Hematopoietic multipotent progenitor cell (in vitro differentiated cells): ENCODE data around the gene IQGAP3. TPM values are rescaled to one million over a fixed set of nuclear protein-coding genes. Genes with fewer than 3 reads are reported as not detected.
"Not testable (repeated sequence)": the region's sequence is repeated elsewhere in the genome, so short reads cannot be mapped to it uniquely, and the experiment has no call there.

Source experiments
- DNase-seq, 3 donors: peaks; one replicate each; pipeline ENCODE4 v3.0.0-alpha.2; 2011 to 2015; ENCODE audit warnings: low read depth in 2 of 3, low spot score in 2 of 3
- total RNA-seq: library from RNA; depleted of rRNA; stranded (reverse); fragments of >200 nt; gene quantifications from one replicate; pipeline ENCODE4 v1.2.3, GENCODE V29; 2012

The IQGAP3 gene, protein sequence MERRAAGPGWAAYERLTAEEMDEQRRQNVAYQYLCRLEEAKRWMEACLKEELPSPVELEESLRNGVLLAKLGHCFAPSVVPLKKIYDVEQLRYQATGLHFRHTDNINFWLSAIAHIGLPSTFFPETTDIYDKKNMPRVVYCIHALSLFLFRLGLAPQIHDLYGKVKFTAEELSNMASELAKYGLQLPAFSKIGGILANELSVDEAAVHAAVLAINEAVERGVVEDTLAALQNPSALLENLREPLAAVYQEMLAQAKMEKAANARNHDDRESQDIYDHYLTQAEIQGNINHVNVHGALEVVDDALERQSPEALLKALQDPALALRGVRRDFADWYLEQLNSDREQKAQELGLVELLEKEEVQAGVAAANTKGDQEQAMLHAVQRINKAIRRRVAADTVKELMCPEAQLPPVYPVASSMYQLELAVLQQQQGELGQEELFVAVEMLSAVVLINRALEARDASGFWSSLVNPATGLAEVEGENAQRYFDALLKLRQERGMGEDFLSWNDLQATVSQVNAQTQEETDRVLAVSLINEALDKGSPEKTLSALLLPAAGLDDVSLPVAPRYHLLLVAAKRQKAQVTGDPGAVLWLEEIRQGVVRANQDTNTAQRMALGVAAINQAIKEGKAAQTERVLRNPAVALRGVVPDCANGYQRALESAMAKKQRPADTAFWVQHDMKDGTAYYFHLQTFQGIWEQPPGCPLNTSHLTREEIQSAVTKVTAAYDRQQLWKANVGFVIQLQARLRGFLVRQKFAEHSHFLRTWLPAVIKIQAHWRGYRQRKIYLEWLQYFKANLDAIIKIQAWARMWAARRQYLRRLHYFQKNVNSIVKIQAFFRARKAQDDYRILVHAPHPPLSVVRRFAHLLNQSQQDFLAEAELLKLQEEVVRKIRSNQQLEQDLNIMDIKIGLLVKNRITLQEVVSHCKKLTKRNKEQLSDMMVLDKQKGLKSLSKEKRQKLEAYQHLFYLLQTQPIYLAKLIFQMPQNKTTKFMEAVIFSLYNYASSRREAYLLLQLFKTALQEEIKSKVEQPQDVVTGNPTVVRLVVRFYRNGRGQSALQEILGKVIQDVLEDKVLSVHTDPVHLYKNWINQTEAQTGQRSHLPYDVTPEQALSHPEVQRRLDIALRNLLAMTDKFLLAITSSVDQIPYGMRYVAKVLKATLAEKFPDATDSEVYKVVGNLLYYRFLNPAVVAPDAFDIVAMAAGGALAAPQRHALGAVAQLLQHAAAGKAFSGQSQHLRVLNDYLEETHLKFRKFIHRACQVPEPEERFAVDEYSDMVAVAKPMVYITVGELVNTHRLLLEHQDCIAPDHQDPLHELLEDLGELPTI (N-terminal part only)
- total RNA-seq: 1.9 TPM

- DNase-seq: peak in 2 of 3 donors; percentile 85 to 94
Observed at GRCh38 chr1:156571919-156572662, at the start of gene IQGAP3. Gene IQGAP3 (minus strand): TSS chr1:156572565. CDS start chr1:156572529, 36 bp downstream.

DNA sequence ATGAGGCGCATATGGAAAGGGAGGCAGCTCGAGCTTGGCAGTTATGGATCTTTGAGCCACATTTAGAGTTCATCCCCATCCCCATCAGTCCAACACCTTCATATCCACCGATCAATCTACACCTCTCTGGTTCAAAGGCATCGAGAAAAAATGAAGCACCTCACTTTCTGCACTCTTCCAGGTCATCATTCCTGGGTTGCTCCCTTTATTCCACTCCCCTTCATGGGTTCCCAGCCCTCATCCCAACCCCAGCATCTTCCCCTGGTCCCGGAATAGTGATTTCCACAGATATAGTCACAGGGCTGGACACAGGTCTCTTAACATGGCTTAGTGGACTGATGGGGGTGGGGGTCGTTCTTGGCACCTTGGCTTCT is 47.2 kb upstream of the IQGAP3 start:
- DNase-seq: no peak

DNA sequence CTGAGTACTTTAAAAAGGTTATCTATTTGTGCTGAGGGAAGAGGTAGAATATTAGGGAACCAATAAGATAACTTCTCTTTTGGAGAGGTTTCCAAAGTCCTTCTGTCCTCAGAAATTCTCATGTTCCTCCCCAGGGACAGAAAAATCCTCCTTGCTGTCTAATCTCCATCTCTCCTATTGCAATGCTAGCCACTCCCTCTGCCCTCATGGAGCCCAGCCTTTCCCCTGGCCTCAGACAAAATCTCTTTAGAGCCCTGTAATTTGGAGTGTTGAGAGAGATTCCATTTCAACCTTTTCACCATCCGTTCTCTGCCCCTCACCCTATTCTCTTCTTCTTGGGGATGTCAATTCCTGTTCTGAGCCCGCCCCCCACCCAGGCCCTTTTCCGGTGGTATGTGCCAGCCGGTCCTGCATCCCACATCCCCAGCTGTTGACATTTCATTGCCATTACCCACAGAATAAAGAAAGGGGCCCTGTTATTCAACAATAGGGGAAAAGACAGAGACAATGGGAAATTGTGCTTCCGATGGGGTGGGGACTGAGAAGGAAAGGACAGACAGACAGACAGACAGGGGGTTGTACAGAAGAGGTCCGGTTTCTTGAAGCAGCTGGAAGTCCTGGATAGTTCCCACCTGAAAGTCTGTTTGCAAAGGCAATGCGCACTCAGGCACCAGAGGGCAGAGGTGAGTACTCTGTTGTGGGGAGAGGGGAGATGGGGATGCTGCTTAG is 46.7 kb upstream of the IQGAP3 start, which contains the start of gene HAPLN2:
Gene HAPLN2, plus strand, starts transcription at position 563 of the 729 bp plus-strand sequence. CDS start 4,076 bp downstream, outside the sequence.
- peak in 1 of 3 donors; percentile 56 for DNase-seq

DNA sequence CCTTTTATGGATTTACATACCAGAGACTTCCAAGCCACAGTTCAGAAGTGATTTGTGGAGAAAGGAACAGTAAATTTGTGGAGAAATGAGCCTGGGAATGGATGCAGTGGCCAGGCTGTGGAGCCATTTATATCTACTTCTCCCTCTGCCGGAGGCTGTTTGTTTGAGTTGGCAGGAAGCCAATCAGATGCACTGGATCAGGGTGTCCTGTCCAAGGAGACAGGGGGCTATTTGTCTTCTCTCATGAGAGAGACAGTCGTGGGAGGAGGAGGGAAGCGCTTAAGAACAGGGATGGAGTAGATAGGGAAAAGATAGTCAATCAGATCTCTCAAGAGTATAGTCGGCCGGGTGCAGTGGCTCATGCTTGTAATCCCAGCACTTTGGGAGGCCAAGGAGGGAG is 44.1 kb upstream of the IQGAP3 start:
- DNase-seq: peak in 1 of 3 donors; percentile 31

DNA sequence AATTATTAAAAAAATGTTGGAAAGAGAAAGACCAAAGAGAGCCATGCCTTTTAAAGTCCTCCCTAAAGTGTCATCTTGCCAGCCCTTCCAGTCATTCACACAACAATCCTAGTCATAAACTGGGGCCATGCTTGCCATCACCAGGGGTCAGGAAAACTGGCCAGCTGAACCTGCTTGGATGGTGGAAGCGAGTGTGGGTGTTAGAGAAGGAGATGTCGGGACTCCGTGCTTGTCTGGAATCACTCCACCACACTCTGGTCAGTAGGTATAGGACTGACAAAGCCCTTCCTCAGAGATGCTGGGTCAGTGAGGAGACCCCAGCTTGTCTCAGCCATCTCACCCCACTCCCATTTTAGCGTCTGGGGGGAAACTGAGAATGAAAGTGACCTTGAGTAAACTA is 43.6 kb upstream of the IQGAP3 start:
- no peak for DNase-seq

DNA sequence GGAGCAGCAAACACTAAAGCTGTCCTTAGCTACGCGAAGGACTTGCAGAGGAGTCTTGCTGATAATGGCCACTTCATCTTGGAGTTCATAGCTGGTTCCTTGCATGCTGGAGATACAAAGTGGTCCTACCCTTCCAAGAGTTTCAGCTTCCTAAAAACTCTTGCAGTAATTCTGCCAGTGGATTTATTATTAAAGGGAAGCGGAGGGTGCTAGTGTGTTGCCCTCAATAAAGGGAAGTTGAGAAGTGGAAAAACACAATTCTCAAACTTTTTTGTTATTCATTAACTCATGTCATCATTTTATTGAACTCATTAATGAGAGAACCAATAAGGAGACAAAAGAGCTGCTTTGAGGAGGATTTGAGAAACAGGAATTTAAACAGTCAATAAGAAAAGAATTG is 40.3 kb upstream of the IQGAP3 start:
- DNase-seq: no peak

DNA sequence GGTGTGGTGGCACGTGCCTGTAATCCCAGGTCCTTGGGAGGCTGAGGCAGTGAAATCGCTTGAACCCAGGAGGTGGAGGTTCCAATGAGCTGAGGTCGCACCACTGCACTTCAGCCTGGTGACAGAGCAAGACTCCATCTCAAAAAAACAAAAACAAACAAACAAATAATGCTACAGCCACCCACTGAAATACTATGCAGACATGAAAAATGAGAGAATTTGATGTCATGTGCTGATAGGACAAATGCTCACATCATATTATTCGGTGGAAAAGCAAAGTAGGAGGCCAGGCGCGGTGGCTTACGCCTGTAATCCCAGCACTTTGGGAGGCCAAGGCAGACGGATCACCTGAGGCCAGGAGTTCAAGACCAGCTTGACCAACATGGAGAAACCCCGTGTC is 37.7 kb upstream of the IQGAP3 start:
- not testable (repeated sequence) for DNase-seq

GRCh38 chr1:156608981-156609380 is 36.6 kb upstream of the IQGAP3 start:
- DNase-seq: peak in 2 of 3 donors; percentile 45 to 63

- peak in 2 of 3 donors; percentile 76 to 86 for DNase-seq
Observed at GRCh38 chr1:156608036-156608674, 35.8 kb upstream of the IQGAP3 start.

GRCh38 chr1:156607344-156607743 is 35.0 kb upstream of the IQGAP3 start:
- DNase-seq: not testable (repeated sequence)

DNA sequence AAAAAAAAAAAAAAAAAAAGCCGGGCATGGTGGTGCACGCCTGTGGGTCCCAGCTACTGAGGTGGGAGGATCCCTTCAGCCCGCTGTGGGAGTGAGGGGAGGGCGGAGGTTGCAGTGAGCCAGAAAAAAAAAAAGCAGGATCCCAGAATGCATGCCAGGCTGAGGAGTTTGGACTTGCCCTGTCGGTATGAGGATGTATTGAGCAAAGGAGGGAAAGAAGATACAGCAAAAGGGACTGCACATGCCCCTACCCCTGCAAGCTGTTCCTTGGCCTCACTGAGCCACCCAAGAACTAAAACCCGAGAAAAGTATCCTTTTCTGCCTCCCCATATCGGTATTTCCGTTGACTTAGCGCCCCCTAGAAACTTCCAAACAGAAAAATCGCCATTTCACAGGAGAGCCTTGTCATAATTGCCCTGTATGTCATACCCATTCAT is 30.2 kb upstream of the IQGAP3 start:
- no peak for DNase-seq

DNA sequence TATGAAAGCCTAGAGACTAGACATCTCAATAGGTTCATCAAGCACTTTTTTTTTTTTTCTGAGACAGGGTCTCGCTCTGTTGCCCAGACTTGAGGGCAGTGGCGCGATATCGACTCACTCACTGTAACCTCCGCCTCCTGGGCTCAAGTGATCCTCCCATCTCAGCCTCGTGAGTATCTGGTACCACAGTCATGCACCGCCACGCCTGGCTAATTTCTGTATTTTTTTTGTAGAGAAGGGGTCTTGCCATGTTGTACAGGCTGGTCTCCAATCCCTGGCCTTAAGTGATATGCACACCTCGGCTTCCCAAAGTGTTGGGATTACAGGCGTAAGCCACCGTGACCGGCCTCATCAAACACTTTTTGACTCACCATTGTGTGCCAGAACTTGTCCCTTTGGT is 29.5 kb upstream of the IQGAP3 start:
- no peak for DNase-seq

DNA sequence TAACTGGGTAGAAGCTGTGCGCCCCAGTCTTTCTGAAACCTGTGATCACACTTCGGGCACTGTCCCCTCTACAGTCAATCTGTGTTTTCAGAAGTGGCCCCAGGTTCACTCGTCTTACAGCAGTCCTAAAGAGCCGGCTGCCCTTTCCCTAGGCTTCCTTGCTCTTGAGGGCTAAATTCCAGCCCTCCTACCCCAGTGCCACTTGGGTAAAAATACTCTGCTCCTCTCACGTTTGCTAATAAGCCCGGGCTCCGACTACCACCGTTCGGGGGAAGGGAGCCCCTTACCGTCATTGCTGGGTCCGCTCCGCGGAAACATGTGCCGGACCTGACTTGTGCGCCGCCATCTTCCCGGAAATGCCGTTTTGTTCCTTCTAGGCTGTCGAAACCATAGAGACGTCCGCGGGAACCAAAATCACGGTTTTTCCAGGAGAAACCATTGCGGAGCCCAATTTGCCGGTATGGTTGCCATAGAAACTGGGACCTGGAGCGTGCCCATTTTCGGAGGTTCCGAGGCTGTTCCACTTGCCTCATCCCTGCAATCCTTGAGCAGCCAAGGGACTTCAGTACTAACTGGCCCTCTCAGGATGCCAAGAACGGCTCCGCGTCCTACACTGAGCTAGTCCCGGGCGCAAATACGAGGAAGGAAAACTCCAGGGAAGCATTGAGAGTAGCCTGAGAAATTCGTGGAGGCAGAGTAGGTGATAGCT is 28.9 kb upstream of the IQGAP3 start, which contains the start of gene GPATCH4:
Gene GPATCH4, minus strand, starts transcription at position 358 of the 709 bp plus-strand sequence.
- peak in 2 of 3 donors; percentile 75 to 78 for DNase-seq

GRCh38 chr1:156600733-156601121 is 28.4 kb upstream of the IQGAP3 start:
- no peak for DNase-seq

- DNase-seq: peak in 2 of 3 donors; percentile 68 to 83
Observed at GRCh38 chr1:156599811-156600210, 27.4 kb upstream of the IQGAP3 start.

- no peak for DNase-seq
Observed at GRCh38 chr1:156598731-156599432, 26.5 kb upstream of the IQGAP3 start.

DNA sequence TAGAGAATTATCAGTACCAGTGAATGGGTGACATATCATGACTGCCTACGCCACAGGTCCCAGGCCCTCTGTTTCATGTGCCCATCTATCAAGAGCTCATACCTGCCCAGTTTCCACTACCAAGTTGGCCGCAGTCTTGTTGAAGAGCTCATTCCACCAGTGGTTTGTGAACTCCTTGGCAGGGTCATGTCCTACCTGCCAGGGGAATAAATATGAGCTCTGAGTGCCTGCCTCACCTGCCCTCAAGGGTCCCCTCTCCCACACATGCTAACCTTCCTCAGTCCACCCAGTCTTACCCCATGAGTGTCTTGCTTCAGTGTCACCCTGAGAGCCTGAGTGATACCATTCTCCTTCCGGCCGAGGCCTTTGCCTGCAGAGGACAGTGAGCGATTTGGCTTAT is 25.8 kb upstream of the IQGAP3 start:
- no peak for DNase-seq
